Measurements from ENCODE around the gene MFAP2.

MFAP2 gene

GRCh38 chr1:16977377-16977776 is 3.0 kb downstream of the MFAP2 start:
- CTCF ChIA-PET: interaction anchor here (2.8 kb wide), 1 partner anchor 10 kb away, joined by 13 read pairs; no protein-coding TSS in a partner anchor
- TF ChIP-seq ZNF548 (tag by site-specific recombination; IDR thresholded peaks at IDR 0.05) (no peak), EGR2 (tag by site-specific recombination; IDR thresholded peaks at IDR 0.05; ENCODE audit: low read depth) (no peak), ZNF274 (IDR thresholded peaks at IDR 0.05; ENCODE audit: low read length) (no peak), ZNF274 (tag by site-specific recombination; IDR thresholded peaks at IDR 0.05; ENCODE audit: borderline replicate concordance) (no peak), ZSCAN23 (tag by site-specific recombination; IDR thresholded peaks at IDR 0.05) (no peak), ZNF19 (tag by site-specific recombination; IDR thresholded peaks at IDR 0.05; ENCODE audit: low read depth) (no peak), ZNF623 (tag by site-specific recombination; IDR thresholded peaks at IDR 0.05) (0 out of 2 replicates have a peak, but pooled peaks have one; percentile 21), GLIS1 (tag by site-specific recombination; IDR thresholded peaks at IDR 0.05) (peak; percentile 26; the same call in 1 of the 2 replicates), ZFP41 (tag by site-specific recombination; IDR thresholded peaks at IDR 0.05; ENCODE audit: borderline replicate concordance) (no peak), ZNF341 (tag by site-specific recombination; IDR thresholded peaks at IDR 0.05; ENCODE audit: low read depth) (peak; percentile 80), ZNF837 (tag by site-specific recombination; IDR thresholded peaks at IDR 0.05) (no peak), ZFP3 (tag by site-specific recombination; IDR thresholded peaks at IDR 0.05; ENCODE audit: low read depth) (no peak), HOXA7 (CRISPR knock-in tag; IDR thresholded peaks at IDR 0.05; ENCODE audit: borderline replicate concordance) (no peak), ZNF624 (tag by site-specific recombination; IDR thresholded peaks at IDR 0.05) (no peak), ZNF404 (tag by site-specific recombination; IDR thresholded peaks at IDR 0.05) (no peak), ZNF280D (tag by site-specific recombination; IDR thresholded peaks at IDR 0.05) (no peak), HIC1 (tag by site-specific recombination; IDR thresholded peaks at IDR 0.05) (no peak)
- TF ChIP-seq, protein P1, sequence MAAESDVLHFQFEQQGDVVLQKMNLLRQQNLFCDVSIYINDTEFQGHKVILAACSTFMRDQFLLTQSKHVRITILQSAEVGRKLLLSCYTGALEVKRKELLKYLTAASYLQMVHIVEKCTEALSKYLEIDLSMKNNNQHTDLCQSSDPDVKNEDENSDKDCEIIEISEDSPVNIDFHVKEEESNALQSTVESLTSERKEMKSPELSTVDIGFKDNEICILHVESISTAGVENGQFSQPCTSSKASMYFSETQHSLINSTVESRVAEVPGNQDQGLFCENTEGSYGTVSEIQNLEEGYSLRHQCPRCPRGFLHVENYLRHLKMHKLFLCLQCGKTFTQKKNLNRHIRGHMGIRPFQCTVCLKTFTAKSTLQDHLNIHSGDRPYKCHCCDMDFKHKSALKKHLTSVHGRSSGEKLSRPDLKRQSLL (tag by site-specific recombination; IDR thresholded peaks at IDR 0.05): no peak
- TF ChIP-seq, protein P2, sequence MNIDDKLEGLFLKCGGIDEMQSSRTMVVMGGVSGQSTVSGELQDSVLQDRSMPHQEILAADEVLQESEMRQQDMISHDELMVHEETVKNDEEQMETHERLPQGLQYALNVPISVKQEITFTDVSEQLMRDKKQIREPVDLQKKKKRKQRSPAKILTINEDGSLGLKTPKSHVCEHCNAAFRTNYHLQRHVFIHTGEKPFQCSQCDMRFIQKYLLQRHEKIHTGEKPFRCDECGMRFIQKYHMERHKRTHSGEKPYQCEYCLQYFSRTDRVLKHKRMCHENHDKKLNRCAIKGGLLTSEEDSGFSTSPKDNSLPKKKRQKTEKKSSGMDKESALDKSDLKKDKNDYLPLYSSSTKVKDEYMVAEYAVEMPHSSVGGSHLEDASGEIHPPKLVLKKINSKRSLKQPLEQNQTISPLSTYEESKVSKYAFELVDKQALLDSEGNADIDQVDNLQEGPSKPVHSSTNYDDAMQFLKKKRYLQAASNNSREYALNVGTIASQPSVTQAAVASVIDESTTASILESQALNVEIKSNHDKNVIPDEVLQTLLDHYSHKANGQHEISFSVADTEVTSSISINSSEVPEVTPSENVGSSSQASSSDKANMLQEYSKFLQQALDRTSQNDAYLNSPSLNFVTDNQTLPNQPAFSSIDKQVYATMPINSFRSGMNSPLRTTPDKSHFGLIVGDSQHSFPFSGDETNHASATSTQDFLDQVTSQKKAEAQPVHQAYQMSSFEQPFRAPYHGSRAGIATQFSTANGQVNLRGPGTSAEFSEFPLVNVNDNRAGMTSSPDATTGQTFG (tag by site-specific recombination; IDR thresholded peaks at IDR 0.05; ENCODE audit: borderline replicate concordance): no peak
- H3K27ac ChIP-seq (ENCODE audit: extremely low read depth, low read depth, low read length): no peak overlapping the region
- H3K4me1 ChIP-seq (ENCODE audit: control insufficient read depth, insufficient read depth, low read length): no peaks in the 10 kb centered on the region
- no peak overlapping the region for H3K4me3 ChIP-seq (ENCODE audit: low read depth, low read length)
- POLR2A ChIA-PET: interaction anchor here (0.6 to 5.3 kb wide), 2 partner anchors 10 to 31 kb away, joined by 4 to 23 read pairs; no protein-coding TSS in a partner anchor
- H3K9me3 ChIP-seq (ENCODE audit: control insufficient read depth, insufficient read depth, low read depth, low read length): no peaks in the 10 kb centered on the region
- H3K36me3 ChIP-seq (ENCODE audit: control insufficient read depth in 2 of 2, insufficient read depth in 1 of 2, low read length in 2 of 2): peaks cover 0 to 5% of the 10 kb centered on the region in 2 experiments; a peak in 1 of 3 replicates

Measured in HEK293 (cell line).